GM12878 (cell line): Measurements from ENCODE around the gene ZNF366. TPM values are rescaled to one million over a fixed set of nuclear protein-coding genes. Genes with fewer than 3 reads are reported as not detected.

Source experiments
- ATAC-seq: fragments of 200-7000 bp; cut with Tn5 transposase; 3 replicates; pipeline ENCODE4 v1.9.1; 2020; ENCODE audit warnings: mild to moderate bottlenecking, moderate library complexity
- BruUV-seq: library from RNA; stranded (reverse); fragments of 400-500 nt; replicated peaks from 2 replicates; lab custom pipeline; 2021; lab: Mats Ljungman, UMichigan
- CTCF ChIA-PET: fragments of 300-600 bp; sonication (Branson Sonifier 250); formaldehyde crosslinking; extraction: SDS; loops from one replicate; lab custom pipeline; 2021; ENCODE audit warnings: inconsistent platforms; lab: Yijun Ruan, JAX
- POLR2A ChIA-PET: fragments of 350-600 bp; formaldehyde crosslinking; extraction: SDS; loops from one replicate; lab custom pipeline; 2021; ENCODE audit warnings: inconsistent platforms; lab: Charles Lee
- RAD21 ChIA-PET: fragments of 300-600 bp; sonication (Branson Sonifier 250); formaldehyde crosslinking; loops from one replicate; lab custom pipeline; 2023; ENCODE audit warnings: antibody characterized with exemption; ENCODE audit not compliant: unreplicated experiment; lab: Charles Lee
- SMC1A ChIA-PET: fragments of 300-600 bp; sonication (Branson Sonifier 250); formaldehyde crosslinking; loops from one replicate; lab custom pipeline; 2023; ENCODE audit not compliant: unreplicated experiment, uncharacterized antibody; lab: Charles Lee
- DNase-seq: peaks from one replicate; pipeline ENCODE4 v3.0.0-alpha.2; 2011; ENCODE audit warnings: low read depth, low spot score
- FAIRE-seq: peaks from 3 replicates; lab custom pipeline; 2011; peaks lifted over from hg19 to GRCh38; lab: Jason Lieb, UNC
- H2AFZ ChIP-seq: 2 replicates; pipeline ENCODE4 v1.6.0; 2011; ENCODE audit warnings: low read depth, low read length, control low read depth; ENCODE audit not compliant: control insufficient read depth
- H3K27ac ChIP-seq: 2 replicates; pipeline ENCODE4 v1.5.1; 2011; ENCODE audit warnings: control low read depth; ENCODE audit not compliant: control insufficient read depth, insufficient read depth
- H3K27me3 ChIP-seq, 2 experiments: replicated peaks in 1 of 2; 2 replicates each; pipeline versions ENCODE4 v1.6.0 to v1.6.1; 2011; ENCODE audit warnings: low read length in 1 of 2; ENCODE audit not compliant: control insufficient read depth in 2 of 2, insufficient read depth in 2 of 2
- H3K36me3 ChIP-seq, 2 experiments: 2 replicates each; pipeline ENCODE4 v1.5.1; 2011; ENCODE audit warnings: low read length in 1 of 2; ENCODE audit not compliant: control insufficient read depth in 2 of 2, insufficient read depth in 2 of 2
- H3K4me1 ChIP-seq: 2 replicates; pipeline ENCODE4 v1.6.1; 2011; ENCODE audit warnings: mild to moderate bottlenecking, low read length, moderate library complexity, mixed read lengths; ENCODE audit not compliant: control insufficient read depth, insufficient read depth
- H3K4me2 ChIP-seq: 2 replicates; pipeline ENCODE4 v1.6.0; 2011; ENCODE audit warnings: control low read depth; ENCODE audit not compliant: control insufficient read depth, insufficient read depth
- H3K4me3 ChIP-seq: fragments of 200-600 bp; sonication (generic); 2 replicates; pipeline ENCODE4 v1.5.1; 2016
- H3K79me2 ChIP-seq: 2 replicates; pipeline ENCODE4 v1.6.0; 2011; ENCODE audit warnings: low read length; ENCODE audit not compliant: control insufficient read depth, insufficient read depth
- H3K9ac ChIP-seq: 2 replicates; pipeline ENCODE4 v1.8.0; 2011; ENCODE audit warnings: low read length, control low read depth, mixed read lengths; ENCODE audit not compliant: control insufficient read depth, insufficient read depth
- H3K9me3 ChIP-seq: replicated peaks from 3 replicates; pipeline ENCODE4 v1.5.1; 2011; ENCODE audit warnings: mild to moderate bottlenecking, low read length; ENCODE audit not compliant: control insufficient read depth, insufficient read depth
- H4K20me1 ChIP-seq: 2 replicates; pipeline ENCODE4 v1.6.0; 2011; ENCODE audit not compliant: control insufficient read depth, insufficient read depth
- BRCA1 ChIP-seq: IDR thresholded peaks from 2 replicates; pipeline ENCODE4 v1.6.1; 2011; ENCODE audit warnings: low read depth, low read length, improper control_type of control experiment
- CBX3 ChIP-seq: fragments of 200-600 bp; sonication (generic); IDR thresholded peaks from 2 replicates; pipeline ENCODE4 v1.6.1; 2016; ENCODE audit warnings: low read depth, borderline replicate concordance
- CREM ChIP-seq: IDR thresholded peaks from 2 replicates; pipeline ENCODE4 v1.6.1; 2014; ENCODE audit warnings: antibody characterized with exemption, low read depth
- ESRRA ChIP-seq: IDR thresholded peaks from 2 replicates; pipeline ENCODE4 v1.6.1; 2012; ENCODE audit warnings: mild to moderate bottlenecking, low read length, improper control_type of control experiment
- JUND ChIP-seq: IDR thresholded peaks from 2 replicates; pipeline ENCODE4 v1.6.1; 2012; ENCODE audit warnings: low read depth, mild to moderate bottlenecking, low read length, improper control_type of control experiment, moderate library complexity
- SIX5 ChIP-seq: IDR thresholded peaks from 2 replicates; pipeline ENCODE4 v1.6.1; 2011; ENCODE audit warnings: mild to moderate bottlenecking, low read depth, low read length, moderate library complexity; ENCODE audit not compliant: severe bottlenecking
- SP1 ChIP-seq: IDR thresholded peaks from one replicate; pipeline ENCODE4 v1.6.1; 2011; ENCODE audit warnings: low read depth, low read length
- TCF7 ChIP-seq: IDR thresholded peaks from 2 replicates; pipeline ENCODE4 v1.6.1; 2014; ENCODE audit warnings: antibody characterized with exemption, borderline replicate concordance
- ZNF622 ChIP-seq: fragments of 450-650 bp; IDR thresholded peaks from 2 replicates; pipeline ENCODE4 v1.6.1; 2017; ENCODE audit warnings: mild to moderate bottlenecking, inconsistent platforms
- WGBS: methylation state at CpG from one replicate; pipeline ENCODE4 v1.1.6; 2016; ENCODE audit warnings: low lambda C conversion rate; ENCODE audit not compliant: insufficient replicate concordance, insufficient coverage; ENCODE audit errors: missing lambda C conversion rate; 5-methylcytosine and 5-hydroxymethylcytosine counted together
- in situ Hi-C: fragments of 300-500 bp; cut with MboI; formaldehyde crosslinking; loops from 9 replicates; pipeline ENCODE4 v1.14.3; 2018; ENCODE audit warnings: mixed read lengths
- intact Hi-C: fragments of 100-400 bp; cut with micrococcal nuclease; formaldehyde crosslinking; loops from one replicate; pipeline ENCODE4 v1.14.2; 2022; ENCODE audit not compliant: unreplicated experiment
- polyA plus RNA-seq, 11 experiments: library from polyadenylated mRNA; depleted of rRNA in 4 of 11; unstranded in 6 of 11; stranded (reverse) in 5 of 11; fragments of >200 nt; fragmentation: Nextera tagmentation in 4 of 11; fragmentation: Illumina TruSeq in 1 of 11; extraction: Ambion mirVana in 4 of 11; extraction: Trizol in 1 of 11; gene quantifications; 1 replicate in 1 of 11; 2 replicates in 10 of 11; pipeline versions ENCODE4 v1.2.1 to v1.2.3, GENCODE V29; 2011 to 2016; ENCODE audit warnings: inconsistent platforms in 2 of 11, missing spikeins in 2 of 11, low read depth in 1 of 11
- total RNA-seq, 4 experiments: library from RNA; depleted of rRNA in 3 of 4; stranded (reverse); fragments of >200 nt in 3 of 4; fragmentation: Illumina TruSeq in 1 of 4; extraction: Trizol in 1 of 4; gene quantifications; 2 replicates each; pipeline versions ENCODE4 v1.2.1 to v1.2.3, GENCODE V29; 2013 to 2021
- TF ChIP-seq, protein P1 (sequence below): IDR thresholded peaks from 2 replicates; pipeline ENCODE4 v1.6.1; 2012; ENCODE audit warnings: low read length, inconsistent platforms
- TF ChIP-seq, protein P2 (sequence below): fragments of 450-650 bp; IDR thresholded peaks from 2 replicates; pipeline ENCODE4 v1.6.1; 2016; ENCODE audit warnings: mild to moderate bottlenecking

The ZNF366 gene
- total and polyA plus RNA-seq, 10 of the 15 experiments (the other 5 are each of a cell fraction or from before 2014, with no cell fraction given), result 0.01 to 0.18 (median 0.04) TPM; not detected in 6

DNA sequence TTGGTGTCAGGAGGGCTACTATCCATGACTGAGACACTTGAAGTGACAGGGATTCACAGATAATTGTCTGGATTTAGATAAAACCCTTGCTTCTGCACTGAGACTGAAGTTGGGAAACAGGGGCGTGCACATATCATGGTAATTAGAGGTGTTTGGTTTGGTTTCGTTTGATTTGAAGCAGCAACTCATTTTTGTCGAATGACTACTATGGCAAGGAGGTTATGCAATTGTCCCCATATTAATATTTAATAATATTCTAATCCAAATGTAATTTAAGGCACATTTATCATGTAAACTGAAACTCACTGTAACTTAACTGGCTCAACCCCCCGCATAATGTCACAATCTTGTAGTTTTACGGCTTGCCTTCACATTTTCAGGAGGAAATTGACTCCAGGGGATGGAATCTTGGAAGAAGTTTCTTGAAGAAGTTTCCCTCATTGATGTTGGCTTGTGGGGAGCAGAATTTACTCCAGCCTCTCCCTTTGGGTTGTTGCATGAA is 12.5 kb downstream of the ZNF366 start:
- 82% methylated on average over 5 of the region's 5 CpGs for WGBS
- ChIA-PET RAD21 (no interaction called here), CTCF (no interaction called here), POLR2A (no interaction called here), SMC1A (interaction anchor here (1.1 to 5.2 kb wide), 2 partner anchors 11 to 18 kb away, joined by 7 to 37 read pairs; partner anchors contain the start of gene ZNF366)
- no peak for DNase-seq
- FAIRE-seq, result no peak
- in situ Hi-C loops, result no loop called here
- H3K36me3 ChIP-seq, result no peaks in the 10 kb centered on the region
- no peaks in the 10 kb centered on the region for H3K9me3 ChIP-seq
- H3K27ac ChIP-seq, result no peak overlapping the region
- BruUV-seq, result no TSS peak
- H3K4me1 ChIP-seq, result no peaks in the 10 kb centered on the region
- no peak overlapping the region for H3K9ac ChIP-seq
- H3K27me3 ChIP-seq, result no peaks in the 10 kb centered on the region
- H3K79me2 ChIP-seq, result no peaks in the 10 kb centered on the region
- TF ChIP-seq CREM, result no peak
- TF ChIP-seq SP1, result no peak
- TF ChIP-seq, protein P1, sequence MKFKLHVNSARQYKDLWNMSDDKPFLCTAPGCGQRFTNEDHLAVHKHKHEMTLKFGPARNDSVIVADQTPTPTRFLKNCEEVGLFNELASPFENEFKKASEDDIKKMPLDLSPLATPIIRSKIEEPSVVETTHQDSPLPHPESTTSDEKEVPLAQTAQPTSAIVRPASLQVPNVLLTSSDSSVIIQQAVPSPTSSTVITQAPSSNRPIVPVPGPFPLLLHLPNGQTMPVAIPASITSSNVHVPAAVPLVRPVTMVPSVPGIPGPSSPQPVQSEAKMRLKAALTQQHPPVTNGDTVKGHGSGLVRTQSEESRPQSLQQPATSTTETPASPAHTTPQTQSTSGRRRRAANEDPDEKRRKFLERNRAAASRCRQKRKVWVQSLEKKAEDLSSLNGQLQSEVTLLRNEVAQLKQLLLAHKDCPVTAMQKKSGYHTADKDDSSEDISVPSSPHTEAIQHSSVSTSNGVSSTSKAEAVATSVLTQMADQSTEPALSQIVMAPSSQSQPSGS, result no peak
- TF ChIP-seq TCF7, result no peak
- H3K4me2 ChIP-seq, result no peak overlapping the region
- no peaks in the 10 kb centered on the region for H4K20me1 ChIP-seq
- H3K4me3 ChIP-seq, result no peak overlapping the region
- intact Hi-C loops, result no loop called here
- ATAC-seq, result no peak
- H2AFZ ChIP-seq, result no peak overlapping the region

DNA sequence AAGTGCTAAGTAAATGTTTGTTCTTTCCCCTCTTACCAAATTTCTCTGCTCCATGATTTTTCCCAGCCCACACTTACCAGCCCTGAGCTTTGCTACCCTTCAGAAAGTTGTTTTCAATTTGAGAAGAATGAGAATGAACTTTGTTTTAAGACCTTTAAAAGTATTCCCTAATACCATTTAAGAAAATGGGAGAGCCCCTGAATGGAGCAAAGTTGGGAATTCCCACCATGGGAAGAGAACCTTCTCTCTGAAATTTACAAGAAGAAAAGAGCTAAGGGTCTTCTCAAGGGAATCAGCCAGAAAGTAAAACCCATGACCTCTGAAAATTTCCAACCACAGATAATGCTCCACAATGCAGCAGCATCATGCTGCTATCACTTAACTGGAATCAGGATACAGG is 17.7 kb downstream of the ZNF366 start:
- no peak for DNase-seq
- SMC1A ChIA-PET, result interaction anchor here (0.9 to 5.9 kb wide), 13 partner anchors 8 to 95 kb away, joined by 3 to 22 read pairs (median 4); no protein-coding TSS in a partner anchor
- no TSS peak for BruUV-seq
- intact Hi-C loops (no loop called here), in situ Hi-C loops (no loop called here)
- no peaks in the 10 kb centered on the region for H4K20me1 ChIP-seq
- no peak for FAIRE-seq
- H3K79me2 ChIP-seq, result no peaks in the 10 kb centered on the region
- no peak overlapping the region for H3K27ac ChIP-seq
- RAD21 ChIA-PET, result interaction anchor here (0.8 to 1.5 kb wide), 4 partner anchors 12 to 95 kb away, joined by 3 to 5 read pairs (median 4); no protein-coding TSS in a partner anchor
- POLR2A ChIA-PET, result interaction anchor here (0.8 to 1.5 kb wide), 2 partner anchors 11 to 18 kb away, joined by 4 to 8 read pairs; partner anchors contain the start of gene ZNF366
- H3K4me1 ChIP-seq, result no peaks in the 10 kb centered on the region
- H3K4me3 ChIP-seq, result no peak overlapping the region
- ATAC-seq, result no peak
- CTCF ChIA-PET, result interaction anchor here (1.0 to 1.7 kb wide), 4 partner anchors 11 to 39 kb away, joined by 3 to 9 read pairs (median 4); no protein-coding TSS in a partner anchor
- H3K4me2 ChIP-seq, result no peak overlapping the region
- no peak overlapping the region for H3K9ac ChIP-seq
- no peaks in the 10 kb centered on the region for H3K36me3 ChIP-seq
- no peak overlapping the region for H2AFZ ChIP-seq
- no peaks in the 10 kb centered on the region for H3K27me3 ChIP-seq
- H3K9me3 ChIP-seq, result no peaks in the 10 kb centered on the region; the same call in 2 of the 3 replicates
- no peak for TF ChIP-seq ZNF622
- no peak for TF ChIP-seq JUND
- no peak for TF ChIP-seq CBX3
- TF ChIP-seq, protein P2, sequence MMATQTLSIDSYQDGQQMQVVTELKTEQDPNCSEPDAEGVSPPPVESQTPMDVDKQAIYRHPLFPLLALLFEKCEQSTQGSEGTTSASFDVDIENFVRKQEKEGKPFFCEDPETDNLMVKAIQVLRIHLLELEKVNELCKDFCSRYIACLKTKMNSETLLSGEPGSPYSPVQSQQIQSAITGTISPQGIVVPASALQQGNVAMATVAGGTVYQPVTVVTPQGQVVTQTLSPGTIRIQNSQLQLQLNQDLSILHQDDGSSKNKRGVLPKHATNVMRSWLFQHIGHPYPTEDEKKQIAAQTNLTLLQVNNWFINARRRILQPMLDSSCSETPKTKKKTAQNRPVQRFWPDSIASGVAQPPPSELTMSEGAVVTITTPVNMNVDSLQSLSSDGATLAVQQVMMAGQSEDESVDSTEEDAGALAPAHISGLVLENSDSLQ, result no peak
- no peak for TF ChIP-seq BRCA1
- TF ChIP-seq ESRRA, result no peak
- TF ChIP-seq SIX5, result no peak
